Body of pancreas (tissue), 4 donors: Measurements from ENCODE around the gene RPS6KA5. TPM values are rescaled to one million over a fixed set of nuclear protein-coding genes. Genes with fewer than 3 reads are reported as not detected.

Source experiments
- ATAC-seq: fragments of 150-250 bp; one replicate; pipeline ENCODE4 v1.9.1; 2016
- DNase-seq, 4 donors: peaks; one replicate each; pipeline ENCODE4 v3.0.0-alpha.2; 2019
- H3K27ac ChIP-seq, 4 donors: fragments of 200-600 bp; sonication (generic); 1 replicate in 3 of 4; 2 replicates in 1 of 4; pipeline versions ENCODE4 v1.5.1 to v1.6.1; 2016 to 2019; ENCODE audit warnings: mild to moderate bottlenecking in 1 of 4, mixed read lengths in 1 of 4, moderate library complexity in 1 of 4
- H3K27me3 ChIP-seq, 2 donors: fragments of 200-600 bp; sonication (generic); one replicate each; pipeline ENCODE4 v1.6.0; 2016; ENCODE audit warnings: mild to moderate bottlenecking in 1 of 2
- H3K36me3 ChIP-seq, 2 donors: fragments of 200-600 bp; sonication (generic); replicated peaks in 1 of 2; 2 replicates each; pipeline ENCODE4 v1.5.1; 2016; ENCODE audit warnings: low read depth in 2 of 2; ENCODE audit not compliant: insufficient read depth in 1 of 2
- H3K4me1 ChIP-seq: fragments of 200-600 bp; sonication (generic); one replicate; pipeline ENCODE4 v1.6.0; 2016
- H3K4me3 ChIP-seq, 2 donors: fragments of 200-600 bp; sonication (generic); 1 replicate in 1 of 2; 2 replicates in 1 of 2; pipeline ENCODE4 v1.5.1; 2016 to 2019
- H3K9me3 ChIP-seq, 3 donors: fragments of 200-600 bp; sonication (generic); 1 replicate in 2 of 3; 2 replicates in 1 of 3; pipeline ENCODE4 v1.5.1; 2016
- POLR2A ChIP-seq, 3 donors: fragments of 450-650 bp; IDR thresholded peaks; one replicate each; pipeline ENCODE4 v1.6.1; 2016; ENCODE audit warnings: antibody characterized with exemption in 3 of 3, mild to moderate bottlenecking in 2 of 3
- WGBS, 2 donors: methylation state at CpG; one replicate each; pipeline ENCODE4 v1.1.5; 2017; 5-methylcytosine and 5-hydroxymethylcytosine counted together
- intact Hi-C: fragments of 100-400 bp; cut with DNase I; formaldehyde crosslinking; loops from one replicate; pipeline ENCODE4 v1.15.1; 2023
- total RNA-seq, 2 donors: library from RNA; depleted of rRNA; stranded (reverse); fragments of >200 nt; gene quantifications; one replicate each; pipeline ENCODE4 v1.1.0, GENCODE V29; 2016
- TF ChIP-seq, protein P1 (sequence below), 7 experiments: fragments of 450-650 bp in 4 of 7; fragments of 200-600 bp in 3 of 7; sonication (generic) in 3 of 7; IDR thresholded peaks; one replicate each; pipeline ENCODE4 v1.5.1; 2016 to 2019; ENCODE audit warnings: antibody characterized with exemption in 7 of 7

The RPS6KA5 gene
- total RNA-seq, 2 donors from 2014 or later: 0.66 to 2.9 TPM

DNA sequence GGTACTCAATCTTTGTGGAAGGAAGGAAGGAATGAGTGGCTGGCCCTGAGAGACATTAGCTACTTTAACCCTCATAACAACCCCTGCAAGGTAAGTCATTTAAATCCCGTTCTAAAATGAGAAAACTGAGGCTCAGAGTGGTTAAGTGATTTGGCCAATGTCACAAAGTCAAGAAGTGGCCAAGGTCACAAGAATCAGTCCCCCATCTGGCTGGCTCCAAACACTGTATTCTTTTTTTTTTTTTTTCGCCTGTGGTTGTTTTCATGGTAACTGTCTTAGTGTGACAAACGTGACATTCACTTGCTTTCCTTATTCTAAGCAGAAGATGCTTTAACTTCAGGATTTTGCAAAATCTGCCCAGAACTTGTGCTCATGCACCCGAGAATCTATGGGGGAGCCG, 247.0 kb downstream of the RPS6KA5 start:
- no peaks in the 10 kb centered on the region for H3K9me3 ChIP-seq
- TF ChIP-seq, protein P1, sequence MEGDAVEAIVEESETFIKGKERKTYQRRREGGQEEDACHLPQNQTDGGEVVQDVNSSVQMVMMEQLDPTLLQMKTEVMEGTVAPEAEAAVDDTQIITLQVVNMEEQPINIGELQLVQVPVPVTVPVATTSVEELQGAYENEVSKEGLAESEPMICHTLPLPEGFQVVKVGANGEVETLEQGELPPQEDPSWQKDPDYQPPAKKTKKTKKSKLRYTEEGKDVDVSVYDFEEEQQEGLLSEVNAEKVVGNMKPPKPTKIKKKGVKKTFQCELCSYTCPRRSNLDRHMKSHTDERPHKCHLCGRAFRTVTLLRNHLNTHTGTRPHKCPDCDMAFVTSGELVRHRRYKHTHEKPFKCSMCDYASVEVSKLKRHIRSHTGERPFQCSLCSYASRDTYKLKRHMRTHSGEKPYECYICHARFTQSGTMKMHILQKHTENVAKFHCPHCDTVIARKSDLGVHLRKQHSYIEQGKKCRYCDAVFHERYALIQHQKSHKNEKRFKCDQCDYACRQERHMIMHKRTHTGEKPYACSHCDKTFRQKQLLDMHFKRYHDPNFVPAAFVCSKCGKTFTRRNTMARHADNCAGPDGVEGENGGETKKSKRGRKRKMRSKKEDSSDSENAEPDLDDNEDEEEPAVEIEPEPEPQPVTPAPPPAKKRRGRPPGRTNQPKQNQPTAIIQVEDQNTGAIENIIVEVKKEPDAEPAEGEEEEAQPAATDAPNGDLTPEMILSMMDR (IDR thresholded peaks at IDR 0.05): no peak
- TF ChIP-seq POLR2A (IDR thresholded peaks at IDR 0.05): no peak
- no peaks in the 10 kb centered on the region for H3K27me3 ChIP-seq
- H3K4me1 ChIP-seq: peaks cover 57% of the 10 kb centered on the region
- intact Hi-C loops: no loop called here
- H3K4me3 ChIP-seq: no peak overlapping the region
- DNase-seq: no peak
- WGBS, 2 donors: 68 to 73% methylated on average over 5 of the region's 5 CpGs
- ATAC-seq: no peak
- H3K36me3 ChIP-seq: no peaks in the 10 kb centered on the region
- H3K27ac ChIP-seq: no peak overlapping the region

DNA sequence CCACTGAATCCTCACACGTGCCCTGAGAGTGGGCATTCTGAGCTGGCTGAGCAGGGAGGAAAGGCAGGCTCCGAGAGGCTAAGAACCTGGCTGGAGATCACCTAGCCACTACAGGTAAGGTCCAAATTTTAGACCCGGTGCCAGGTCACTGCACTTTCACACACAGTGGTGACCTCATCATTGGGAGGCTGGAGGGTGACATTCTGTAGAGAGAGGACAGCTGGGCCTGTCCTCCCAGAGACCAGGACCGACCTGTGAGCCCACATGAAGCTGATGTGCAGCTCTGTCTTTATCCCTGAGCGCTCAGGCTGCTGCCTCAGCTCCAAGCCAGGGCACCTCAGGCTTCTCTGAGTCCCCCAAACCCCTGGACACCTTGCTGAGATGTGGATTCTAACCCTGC, 248.3 kb downstream of the RPS6KA5 start:
- Histone ChIP-seq H3K27ac (no peak overlapping the region), H3K36me3 (no peaks in the 10 kb centered on the region), H3K4me1 (peaks cover 70% of the 10 kb centered on the region), H3K4me3 (no peak overlapping the region), H3K27me3 (no peaks in the 10 kb centered on the region), H3K9me3 (no peaks in the 10 kb centered on the region)
- WGBS, 2 donors: 88 to 100% methylated on average over 2 to 5 of the region's 5 CpGs
- no peak for DNase-seq
- ATAC-seq: no peak
- intact Hi-C loops: no loop called here
- TF ChIP-seq POLR2A (IDR thresholded peaks at IDR 0.05): no peak
- TF ChIP-seq, protein P1 (IDR thresholded peaks at IDR 0.05): no peak

GRCh38 chr14:90811641-90812040, 248.8 kb downstream of the RPS6KA5 start:
- Histone ChIP-seq H3K9me3 (no peaks in the 10 kb centered on the region), H3K4me1 (peaks cover 71% of the 10 kb centered on the region), H3K4me3 (no peak overlapping the region), H3K36me3 (no peaks in the 10 kb centered on the region), H3K27ac (no peak overlapping the region), H3K27me3 (no peaks in the 10 kb centered on the region)
- no peak for TF ChIP-seq POLR2A (IDR thresholded peaks at IDR 0.05)
- TF ChIP-seq, protein P1 (IDR thresholded peaks at IDR 0.05): no peak
- 89 to 91% methylated on average over 8 to 10 of the region's 10 CpGs for whole genome bisulfite sequencing, 2 donors
- intact Hi-C loops: no loop called here
- ATAC-seq (no peak), DNase-seq (no peak)

DNA sequence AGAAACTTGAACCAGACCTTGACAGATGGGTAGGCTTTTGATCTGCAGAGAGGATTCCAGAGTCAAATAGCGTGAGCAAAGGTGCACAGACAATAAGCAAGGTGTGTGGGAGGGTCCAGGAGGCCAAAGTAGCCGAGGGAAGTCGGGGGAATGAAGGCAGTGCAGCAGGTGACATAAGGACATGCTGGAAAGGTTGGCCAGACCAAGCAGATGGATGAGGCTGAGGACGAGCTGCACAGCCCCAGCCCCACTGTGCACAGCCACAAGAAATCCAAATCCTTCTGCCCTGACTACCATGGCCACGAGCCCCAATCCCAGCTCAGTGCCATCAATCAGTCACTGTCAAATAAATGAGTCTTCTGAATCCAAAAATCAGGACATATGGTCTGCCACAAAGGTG, 249.6 kb downstream of the RPS6KA5 start:
- H3K36me3 ChIP-seq: no peaks in the 10 kb centered on the region
- no peak overlapping the region for H3K27ac ChIP-seq
- intact Hi-C loops: no loop called here
- H3K4me1 ChIP-seq: peaks cover 72% of the 10 kb centered on the region
- no peak overlapping the region for H3K4me3 ChIP-seq
- no peak for DNase-seq
- ATAC-seq: no peak
- WGBS, 2 donors: 78 to 88% methylated on average over 5 of the region's 5 CpGs
- H3K27me3 ChIP-seq: no peaks in the 10 kb centered on the region
- H3K9me3 ChIP-seq: no peaks in the 10 kb centered on the region
- no peak for TF ChIP-seq POLR2A (IDR thresholded peaks at IDR 0.05)
- TF ChIP-seq, protein P1 (IDR thresholded peaks at IDR 0.05): no peak

- Histone ChIP-seq H3K27me3 (no peaks in the 10 kb centered on the region), H3K36me3 (no peaks in the 10 kb centered on the region), H3K4me3 (no peak overlapping the region), H3K27ac (no peak overlapping the region), H3K9me3 (no peaks in the 10 kb centered on the region), H3K4me1 (peaks cover 63% of the 10 kb centered on the region)
- ATAC-seq (no peak), DNase-seq (no peak)
- WGBS, 2 donors: 92 to 93% methylated on average over 6 to 7 of the region's 7 CpGs
- intact Hi-C loops: no loop called here
- no peak for TF ChIP-seq POLR2A (IDR thresholded peaks at IDR 0.05)
- TF ChIP-seq, protein P1 (IDR thresholded peaks at IDR 0.05): no peak
Observed at GRCh38 chr14:90809530-90810312, 250.7 kb downstream of the RPS6KA5 start.
